Measurements from ENCODE around the gene GNG8.

GNG8 gene

GRCh38 chr19:46635920-46636761 is at the start of gene GNG8:
TSS of gene GNG8 (minus strand) at chr19:46636202. CDS start at chr19:46634682, 1,520 bp downstream.
- DNase-seq, result no peak

DNA sequence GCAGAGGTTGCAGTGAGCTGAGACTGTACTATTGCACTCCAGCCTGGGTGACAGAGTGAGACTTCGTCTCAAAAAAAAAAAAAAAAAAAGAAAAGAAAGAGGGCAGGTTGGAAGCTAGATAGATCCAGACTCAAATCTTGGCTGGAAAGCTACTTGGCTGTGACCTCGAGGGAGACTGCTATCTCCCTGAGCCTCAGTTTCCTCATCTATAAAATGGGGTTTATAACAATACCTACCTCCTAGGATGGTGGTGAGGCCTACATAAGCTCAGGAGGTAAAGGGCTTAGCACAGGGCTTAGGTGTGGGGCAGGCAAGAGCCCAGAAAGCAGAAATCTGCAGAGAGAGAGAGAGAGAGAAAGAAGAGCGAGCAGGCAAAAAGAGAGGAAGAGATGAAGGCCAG is 49.2 kb upstream of the GNG8 start:
- DNase-seq, result no peak

GRCh38 chr19:46678110-46678732 is 42.2 kb upstream of the GNG8 start:
- no peak for DNase-seq

DNA sequence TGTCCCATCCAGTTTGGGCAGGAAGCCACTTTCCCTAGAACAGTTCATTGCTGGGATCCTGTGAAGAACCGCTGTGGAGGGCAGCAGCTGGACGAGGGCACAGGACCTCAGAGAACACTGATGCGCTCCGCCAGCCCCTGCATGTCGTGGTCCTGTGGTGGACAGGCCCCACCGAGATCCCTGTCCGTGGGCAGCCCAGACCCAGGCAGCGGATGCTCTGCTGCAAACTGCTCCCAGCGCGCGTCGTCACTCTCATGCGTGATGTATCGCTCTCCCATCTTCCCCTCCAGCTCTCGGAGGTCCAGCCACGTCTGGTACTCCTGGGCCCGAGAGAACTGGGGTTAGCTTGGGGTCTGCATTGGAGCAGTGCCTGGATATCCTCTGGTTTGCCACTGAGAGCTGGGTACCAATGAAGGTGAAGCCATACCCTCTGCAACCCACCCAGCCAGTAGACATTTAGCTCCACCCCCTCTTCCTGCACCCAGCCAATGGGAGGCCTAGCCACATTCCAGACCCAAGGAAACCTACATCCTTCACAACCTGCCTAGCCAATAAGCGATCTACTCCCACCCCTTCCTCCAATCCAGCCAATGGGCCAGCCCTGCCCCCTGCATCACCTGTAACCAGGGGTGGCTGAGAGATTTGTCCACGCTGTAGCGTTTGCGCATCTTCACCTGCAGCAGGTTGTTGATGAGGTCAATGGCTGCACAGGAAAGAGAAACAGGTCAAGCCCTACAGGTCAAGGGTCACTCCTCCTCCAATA is 38.6 kb upstream of the GNG8 start:
- peak; percentile 3 for DNase-seq

DNA sequence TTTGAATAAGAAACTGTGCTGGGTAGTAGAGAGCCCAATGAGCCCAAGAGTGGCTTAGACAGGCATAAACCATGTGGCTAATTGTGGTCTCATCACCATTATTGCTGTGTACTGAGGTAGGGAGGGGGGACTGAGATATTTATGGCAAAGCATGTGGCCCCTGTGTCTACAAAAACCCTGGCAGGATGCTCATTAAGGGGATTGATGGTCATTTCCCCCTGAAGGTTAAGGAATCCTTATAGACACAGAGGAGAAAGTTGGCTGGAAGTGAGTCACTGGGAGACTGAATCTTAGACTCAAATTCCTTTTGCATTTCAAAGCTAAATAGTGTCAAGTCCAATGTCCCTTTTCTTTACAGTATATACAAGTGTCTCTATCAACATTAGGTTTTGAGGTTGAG is 34.8 kb upstream of the GNG8 start:
- no peak for DNase-seq

GRCh38 chr19:46668662-46669061 is 32.7 kb upstream of the GNG8 start:
- DNase-seq, result no peak

GRCh38 chr19:46665072-46665471 is 29.1 kb upstream of the GNG8 start:
- DNase-seq, result no peak

DNA sequence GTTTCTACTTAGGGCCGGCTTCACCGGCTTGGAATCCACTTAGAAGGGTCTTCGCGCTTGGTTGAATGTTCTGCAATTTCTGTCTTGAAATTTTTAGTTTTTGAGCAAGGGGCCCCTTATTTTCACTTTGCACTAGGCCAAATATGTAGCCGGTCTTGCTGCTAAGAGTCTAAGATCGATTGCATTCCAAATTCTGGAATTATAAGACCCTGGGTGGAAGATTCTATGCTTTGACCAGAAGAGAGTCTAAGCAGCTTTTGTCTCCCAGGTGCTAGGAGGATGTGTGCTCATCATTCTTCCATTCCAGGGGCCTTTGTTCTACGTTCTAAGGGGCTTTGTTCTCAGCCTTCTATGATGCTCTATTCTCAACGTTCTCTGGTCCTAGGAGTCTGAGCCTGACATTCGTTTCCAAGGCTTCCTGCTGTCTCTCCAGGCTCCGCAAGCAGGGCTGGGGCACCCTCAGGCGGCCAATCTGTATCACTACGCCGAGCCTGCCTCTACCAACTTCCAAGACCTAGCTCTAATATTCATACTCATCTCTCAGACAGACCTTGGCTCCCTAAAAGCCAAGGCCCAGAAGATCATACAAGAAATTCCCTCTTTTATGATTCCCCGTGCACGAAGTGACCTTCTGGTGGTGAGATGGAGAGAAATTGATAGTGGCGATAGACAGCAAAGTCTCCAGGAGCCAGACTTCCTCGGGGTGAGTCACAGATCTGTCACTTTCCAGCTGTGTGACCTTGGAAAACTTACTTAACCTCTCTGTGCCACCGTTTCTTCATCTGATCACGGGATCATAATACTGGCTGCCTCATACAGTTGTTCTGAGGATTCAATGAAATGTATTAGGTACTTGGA is 26.0 kb upstream of the GNG8 start:
- peak; percentile 88 for DNase-seq

- DNase-seq, result peak; percentile 96
Measured at GRCh38 chr19:46661020-46661731, 25.2 kb upstream of the GNG8 start, which contains the start of gene DACT3. TSS of gene DACT3 (minus strand) at chr19:46661182. CDS start at chr19:46661064, 118 bp downstream.

GRCh38 chr19:46660551-46661019 is 24.6 kb upstream of the GNG8 start:
- no peak for DNase-seq

DNA sequence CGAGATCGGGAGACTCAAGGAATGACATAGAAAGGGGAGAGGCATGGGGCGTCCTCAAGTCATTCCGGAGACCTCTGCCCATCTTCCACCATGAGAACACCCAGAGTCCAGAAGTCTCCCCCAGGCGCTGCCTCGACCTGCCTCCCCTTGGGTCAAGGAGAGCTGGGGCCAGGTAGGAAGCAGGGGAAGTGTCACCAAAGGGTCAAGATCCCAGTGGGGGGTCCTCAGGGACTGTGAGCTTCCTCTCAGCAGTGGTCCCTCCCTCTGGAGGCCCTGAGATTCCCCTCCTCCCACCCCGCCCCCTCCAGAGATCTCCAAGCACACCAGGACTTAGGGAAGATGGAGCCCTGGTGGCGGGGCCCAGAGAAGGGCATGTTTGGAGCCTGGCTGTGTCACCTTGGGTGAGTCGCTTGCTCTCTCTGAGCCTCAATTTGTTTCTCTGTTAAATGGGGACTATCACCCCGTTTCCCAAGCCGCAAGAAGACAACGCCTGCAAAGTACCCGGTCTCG is 24.1 kb upstream of the GNG8 start:
- DNase-seq, result no peak

DNA sequence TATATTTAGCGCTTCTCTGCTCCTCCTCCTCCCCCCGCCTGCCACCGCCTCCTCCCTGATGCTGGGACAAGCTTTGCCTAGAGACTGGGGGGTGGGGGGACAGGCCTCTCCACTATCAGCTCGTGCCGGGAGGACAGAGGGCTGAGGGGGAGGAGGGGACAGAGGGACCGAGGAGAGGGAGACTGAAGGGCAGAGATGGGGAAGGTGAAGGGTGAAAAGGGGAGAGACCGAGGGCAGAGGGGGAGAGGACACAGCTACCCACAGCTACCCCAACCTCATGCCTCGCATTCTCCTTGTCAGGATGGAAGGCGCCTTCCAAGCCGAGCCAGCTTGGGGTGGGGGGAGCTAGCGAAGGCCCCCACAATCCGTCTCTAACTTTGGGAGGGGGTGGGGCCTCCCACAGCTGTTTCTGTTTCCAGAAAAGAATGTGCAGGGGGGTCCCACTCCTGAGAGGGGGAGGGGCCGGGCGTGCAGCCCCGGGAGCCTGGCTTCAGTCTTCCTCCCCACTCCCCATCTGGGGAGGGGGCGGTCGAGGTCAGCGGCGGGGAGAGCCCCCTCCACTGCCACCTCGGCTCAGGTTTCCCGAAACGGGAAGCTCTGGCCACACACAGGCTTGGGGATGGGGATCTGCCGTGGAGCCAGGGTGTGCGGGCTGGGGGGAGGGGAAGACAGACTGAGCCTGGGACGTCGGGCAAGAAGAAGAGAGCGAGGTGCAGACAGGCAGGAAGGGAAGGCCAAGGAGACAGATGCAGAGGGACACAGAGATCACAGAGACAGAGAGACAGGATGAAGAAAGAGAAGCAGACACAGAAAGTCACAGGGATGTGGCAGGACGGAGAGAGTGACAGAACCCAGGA is 23.4 kb upstream of the GNG8 start:
- DNase-seq, result no peak

DNA sequence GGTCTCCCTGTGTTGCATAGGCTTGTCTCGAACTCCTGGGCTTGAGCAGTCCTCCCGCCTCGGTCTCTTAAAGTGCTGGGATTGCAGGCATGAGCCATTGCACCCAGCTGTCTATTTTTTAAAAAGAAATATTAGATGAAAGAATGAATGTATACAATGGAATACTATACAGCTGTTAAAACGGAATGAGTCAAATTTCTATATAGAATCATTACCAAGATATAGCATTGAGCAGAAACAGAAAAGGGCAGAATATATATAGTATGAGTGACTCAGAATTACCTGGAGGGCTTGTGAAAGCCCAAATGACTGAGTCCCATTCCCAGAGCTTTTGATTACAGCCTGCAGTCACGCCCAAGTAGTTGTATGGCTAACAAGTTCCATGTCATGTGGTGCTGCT is 20.5 kb upstream of the GNG8 start:
- no peak for DNase-seq

GRCh38 chr19:46654621-46655152 is 18.7 kb upstream of the GNG8 start:
- no peak for DNase-seq

- DNase-seq, result no peak
Measured at GRCh38 chr19:46650445-46650844, 14.4 kb upstream of the GNG8 start.

DNA sequence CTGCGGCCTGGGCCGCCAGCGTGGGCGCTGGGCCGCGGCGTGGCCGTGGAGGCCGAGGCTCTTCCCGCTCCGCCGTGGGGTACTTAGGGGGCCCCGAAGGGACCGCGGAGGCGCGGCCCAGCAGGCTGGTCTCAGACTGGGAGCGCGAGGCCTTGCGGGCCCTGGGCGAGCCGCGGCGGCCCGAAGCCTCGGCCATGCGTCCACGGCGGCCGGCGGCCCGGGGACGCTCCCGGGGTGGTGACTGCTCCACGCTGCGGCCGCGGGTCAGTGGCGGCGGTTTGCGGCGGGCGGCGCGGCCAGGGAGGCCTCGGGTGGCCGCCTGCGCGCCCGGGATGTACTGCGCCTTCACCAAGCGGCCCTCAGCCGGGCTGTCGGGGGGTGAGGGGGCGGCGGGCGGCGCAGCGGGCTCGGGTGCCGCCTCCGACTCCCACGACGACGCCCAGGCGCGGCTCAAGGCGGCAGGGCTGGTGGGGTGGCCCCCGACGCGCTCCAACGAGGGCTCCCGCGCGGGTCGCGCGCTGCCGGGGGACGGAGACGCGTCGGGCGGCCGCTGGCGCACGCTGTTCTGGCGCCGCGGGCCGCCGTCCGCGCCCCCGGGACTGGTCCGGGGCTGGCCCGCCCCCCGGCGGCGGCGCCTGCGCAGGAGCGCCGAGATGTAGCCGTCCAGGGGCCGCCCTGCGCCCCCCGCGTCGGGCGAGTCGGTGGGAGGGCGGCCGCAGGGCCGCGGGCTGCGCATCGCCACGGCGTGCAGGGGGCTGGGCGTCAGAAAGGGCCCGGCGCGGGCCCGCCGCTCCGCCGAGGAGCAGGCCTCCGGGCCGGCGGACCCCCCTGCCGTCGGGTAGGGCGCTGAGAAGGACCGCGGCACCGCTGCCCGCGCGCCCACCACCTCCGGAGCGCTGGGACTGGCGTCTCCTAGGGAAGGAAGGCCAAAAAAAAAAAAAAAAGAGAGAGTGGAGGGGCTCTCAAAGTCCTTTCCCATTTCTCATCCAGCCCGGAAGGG is 13.3 kb upstream of the GNG8 start:
- no peak for DNase-seq

DNA sequence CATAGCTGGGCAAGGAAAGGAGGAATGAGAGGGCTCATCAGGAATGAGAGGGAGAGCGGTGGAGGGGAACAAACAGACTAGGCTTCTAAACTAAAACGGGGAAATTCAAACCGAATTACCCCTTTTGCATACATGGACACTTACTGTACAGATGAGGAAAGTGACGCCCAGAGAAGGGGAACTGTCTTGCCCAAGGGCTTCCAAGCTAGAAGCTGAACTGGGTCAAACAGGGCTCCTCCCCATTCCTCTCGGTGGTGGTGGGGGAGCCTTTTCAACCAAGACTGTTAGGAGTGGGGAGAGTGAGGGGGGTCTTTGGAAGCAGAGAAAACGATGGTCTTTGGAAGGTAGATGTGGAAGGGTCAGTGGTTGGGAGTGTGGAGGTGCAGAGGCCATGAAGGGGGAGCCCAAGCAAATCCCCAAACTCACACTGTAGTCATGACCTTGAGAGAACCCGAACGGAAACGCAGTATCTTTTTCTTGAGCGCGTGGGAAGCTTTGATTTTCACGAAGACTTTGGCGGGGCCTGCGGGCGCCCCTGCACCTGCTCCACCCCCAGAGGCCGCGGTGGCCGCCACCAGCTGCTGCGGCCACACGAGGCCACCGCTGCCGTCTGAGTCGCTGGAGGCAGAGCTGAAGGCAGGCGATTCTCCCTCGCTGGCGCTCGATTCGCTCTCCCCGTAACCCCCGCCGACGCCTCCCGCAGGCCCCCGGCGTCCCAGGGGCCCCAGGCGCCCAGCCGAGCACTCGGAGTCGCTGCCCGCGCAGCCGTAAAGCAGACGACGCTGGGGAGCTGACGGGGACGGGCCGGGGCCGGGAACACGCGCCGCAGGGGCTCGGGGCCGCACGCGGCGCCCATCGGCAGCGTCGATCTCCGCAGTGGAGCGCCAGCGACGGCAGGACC is 12.3 kb upstream of the GNG8 start:
- DNase-seq, result no peak

DNA sequence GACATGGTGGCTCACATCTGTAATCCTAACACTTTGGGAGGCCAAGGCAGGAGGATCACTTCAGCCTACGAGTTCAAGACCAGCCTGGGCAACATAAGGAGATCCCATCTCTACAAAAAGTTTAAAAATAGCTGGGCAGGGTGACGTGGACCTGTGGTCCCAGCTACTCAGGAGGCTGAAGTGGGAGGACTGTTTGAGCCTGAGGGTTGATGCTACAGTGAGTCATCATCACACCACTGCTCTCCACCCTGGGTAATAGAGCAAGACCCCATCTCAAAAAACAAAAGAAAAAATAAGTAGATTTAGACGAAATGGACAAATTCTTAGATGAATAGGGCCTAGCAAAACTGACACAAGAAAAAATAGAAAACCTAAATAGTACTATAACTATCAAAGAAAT is 10.4 kb upstream of the GNG8 start:
- DNase-seq, result no peak
